Immature natural killer cell (primary cell): ENCODE data around the gene TTPAL. TPM values are rescaled to one million over a fixed set of nuclear protein-coding genes. Genes with fewer than 3 reads are reported as not detected.
A peak's percentile ranks its signal among the peaks of the same experiment; 100 is the strongest.

Experiments
- DNase-seq, 3 donors: peaks; one replicate each; pipeline ENCODE4 v3.0.0; 2022; ENCODE audit warnings: mixed read lengths in 1 of 3
- H3K27ac Mint-ChIP-seq, 6 donors: one replicate each; pipeline ENCODE4 v1.8.0; 2020; ENCODE audit warnings: mixed read lengths in 6 of 6, mild to moderate bottlenecking in 5 of 6, inconsistent platforms in 4 of 6, moderate library complexity in 3 of 6
- H3K27me3 Mint-ChIP-seq, 3 donors: one replicate each; pipeline ENCODE4 v1.8.0; 2020 to 2021; ENCODE audit warnings: low read depth in 3 of 3, mild to moderate bottlenecking in 3 of 3, mixed read lengths in 3 of 3, moderate library complexity in 3 of 3, inconsistent platforms in 1 of 3
- H3K36me3 Mint-ChIP-seq, 3 donors: one replicate each; pipeline ENCODE4 v1.8.0; 2020; ENCODE audit warnings: mixed read lengths in 3 of 3, inconsistent platforms in 2 of 3, mild to moderate bottlenecking in 2 of 3
- H3K4me1 Mint-ChIP-seq, 2 donors: one replicate each; pipeline ENCODE4 v1.8.0; 2020; ENCODE audit warnings: inconsistent platforms in 2 of 2, mild to moderate bottlenecking in 2 of 2, mixed read lengths in 2 of 2, moderate library complexity in 1 of 2
- H3K4me3 Mint-ChIP-seq, 5 donors: one replicate each; pipeline ENCODE4 v1.8.0; 2020; ENCODE audit warnings: mild to moderate bottlenecking in 5 of 5, mixed read lengths in 5 of 5, inconsistent platforms in 3 of 5, moderate library complexity in 3 of 5
- H3K9me3 Mint-ChIP-seq, 6 donors: one replicate each; pipeline ENCODE4 v1.8.0; 2020; ENCODE audit warnings: mild to moderate bottlenecking in 6 of 6, mixed read lengths in 6 of 6, inconsistent platforms in 4 of 6, moderate library complexity in 3 of 6
- polyA plus RNA-seq, 3 donors: library from polyadenylated mRNA; unstranded; fragments of 300-500 nt; fragmentation: Illumina TruSeq; gene quantifications; one replicate each; pipeline ENCODE4 v1.2.3, GENCODE V29; 2021

The TTPAL gene
- 10 to 100 TPM in 1 of 3 donors, 1 to 10 TPM in 2; 5.0 to 13.8 (median 5.6) TPM for polyA plus RNA-seq

GRCh38 chr20:44475694-44476560 is at the start of gene TTPAL:
Gene TTPAL, plus strand, starts transcription at chr20:44475874. Its CDS starts 4,126 bp downstream, at chr20:44480000.
- Mint-ChIP-seq H3K36me3 (peaks cover 0 to 8% (median 4%) of the 10 kb centered on the region in 3 donors), H3K4me1 (peaks cover 28 to 30% of the 10 kb centered on the region in 2 donors), H3K4me3 (peak within 1 kb of the TSS; percentile 86 to 94 (median 91)), H3K9me3 (no peaks in the 10 kb centered on the region), H3K27me3 (peaks cover 0 to 11% (median 3%) of the 10 kb centered on the region in 3 donors), H3K27ac (peak within 1 kb of the TSS; percentile 91 to 98 (median 96))
- peak; percentile 88 to 90 (median 89) for DNase-seq

GRCh38 chr20:44425923-44426322 is 49.8 kb upstream of the TTPAL start:
- no peaks in the 10 kb centered on the region for H3K36me3 Mint-ChIP-seq
- peaks cover 0 to 3% (median 0%) of the 10 kb centered on the region in 3 donors for H3K27me3 Mint-ChIP-seq
- H3K27ac Mint-ChIP-seq = no peak overlapping the region
- H3K9me3 Mint-ChIP-seq = no peaks in the 10 kb centered on the region
- no peak for DNase-seq
- H3K4me1 Mint-ChIP-seq = no peaks in the 10 kb centered on the region
- H3K4me3 Mint-ChIP-seq = no peak overlapping the region

GRCh38 chr20:44426879-44427790 is 48.5 kb upstream of the TTPAL start:
- Mint-ChIP-seq H3K27ac (no peak overlapping the region), H3K9me3 (no peaks in the 10 kb centered on the region), H3K36me3 (no peaks in the 10 kb centered on the region), H3K4me3 (no peak overlapping the region), H3K4me1 (no peaks in the 10 kb centered on the region), H3K27me3 (peaks cover 0 to 3% (median 3%) of the 10 kb centered on the region in 3 donors)
- no peak for DNase-seq

- no peaks in the 10 kb centered on the region for H3K9me3 Mint-ChIP-seq
- DNase-seq = no peak
- no peak overlapping the region for H3K4me3 Mint-ChIP-seq
- no peaks in the 10 kb centered on the region for H3K36me3 Mint-ChIP-seq
- peaks cover 0 to 3% (median 3%) of the 10 kb centered on the region in 3 donors for H3K27me3 Mint-ChIP-seq
- H3K27ac Mint-ChIP-seq = no peak overlapping the region
- H3K4me1 Mint-ChIP-seq = no peaks in the 10 kb centered on the region
Measured at GRCh38 chr20:44427804-44428173, 47.9 kb upstream of the TTPAL start.

- Mint-ChIP-seq H3K4me1 (no peaks in the 10 kb centered on the region), H3K9me3 (no peaks in the 10 kb centered on the region), H3K27me3 (peaks cover 0 to 3% (median 3%) of the 10 kb centered on the region in 3 donors), H3K4me3 (no peak overlapping the region), H3K27ac (no peak overlapping the region), H3K36me3 (no peaks in the 10 kb centered on the region)
- DNase-seq = no peak
Measured at GRCh38 chr20:44428174-44429016, 47.3 kb upstream of the TTPAL start.

GRCh38 chr20:44429017-44429339 is 46.7 kb upstream of the TTPAL start:
- no peak overlapping the region for H3K27ac Mint-ChIP-seq
- no peaks in the 10 kb centered on the region for H3K4me1 Mint-ChIP-seq
- no peak overlapping the region for H3K4me3 Mint-ChIP-seq
- no peaks in the 10 kb centered on the region for H3K9me3 Mint-ChIP-seq
- no peak for DNase-seq
- peaks cover 0 to 3% (median 3%) of the 10 kb centered on the region in 3 donors for H3K27me3 Mint-ChIP-seq
- H3K36me3 Mint-ChIP-seq = no peaks in the 10 kb centered on the region

GRCh38 chr20:44429419-44430269 is 46.0 kb upstream of the TTPAL start:
- no peaks in the 10 kb centered on the region for H3K4me1 Mint-ChIP-seq
- no peaks in the 10 kb centered on the region for H3K9me3 Mint-ChIP-seq
- H3K27ac Mint-ChIP-seq = no peak overlapping the region
- peaks cover 0 to 5% (median 3%) of the 10 kb centered on the region in 3 donors for H3K27me3 Mint-ChIP-seq
- no peaks in the 10 kb centered on the region for H3K36me3 Mint-ChIP-seq
- H3K4me3 Mint-ChIP-seq = no peak overlapping the region
- no peak for DNase-seq

GRCh38 chr20:44430270-44431065 is 45.2 kb upstream of the TTPAL start:
- no peaks in the 10 kb centered on the region for H3K4me1 Mint-ChIP-seq
- peaks cover 0 to 5% (median 3%) of the 10 kb centered on the region in 3 donors for H3K27me3 Mint-ChIP-seq
- no peak for DNase-seq
- no peak overlapping the region for H3K27ac Mint-ChIP-seq
- no peaks in the 10 kb centered on the region for H3K36me3 Mint-ChIP-seq
- no peaks in the 10 kb centered on the region for H3K9me3 Mint-ChIP-seq
- H3K4me3 Mint-ChIP-seq = no peak overlapping the region

GRCh38 chr20:44431118-44431501 is 44.6 kb upstream of the TTPAL start:
- H3K4me3 Mint-ChIP-seq = no peak overlapping the region
- peaks cover 0 to 5% (median 3%) of the 10 kb centered on the region in 3 donors for H3K27me3 Mint-ChIP-seq
- H3K9me3 Mint-ChIP-seq = no peaks in the 10 kb centered on the region
- DNase-seq = no peak
- H3K4me1 Mint-ChIP-seq = no peaks in the 10 kb centered on the region
- H3K27ac Mint-ChIP-seq = no peak overlapping the region
- H3K36me3 Mint-ChIP-seq = no peaks in the 10 kb centered on the region

- Mint-ChIP-seq H3K27ac (no peak overlapping the region), H3K4me1 (no peaks in the 10 kb centered on the region), H3K27me3 (peaks cover 0 to 9% (median 3%) of the 10 kb centered on the region in 3 donors), H3K4me3 (no peak overlapping the region), H3K36me3 (no peaks in the 10 kb centered on the region), H3K9me3 (no peaks in the 10 kb centered on the region)
- no peak for DNase-seq
Measured at GRCh38 chr20:44431502-44432234, 44.0 kb upstream of the TTPAL start.

- Mint-ChIP-seq H3K27ac (no peak overlapping the region), H3K4me3 (no peak overlapping the region), H3K4me1 (no peaks in the 10 kb centered on the region), H3K27me3 (peaks cover 0 to 8% (median 3%) of the 10 kb centered on the region in 3 donors), H3K36me3 (no peaks in the 10 kb centered on the region), H3K9me3 (no peaks in the 10 kb centered on the region)
- no peak for DNase-seq
Measured at GRCh38 chr20:44432618-44433577, 42.8 kb upstream of the TTPAL start.
